SU-DHL-6 (cell line): ENCODE measurements around the gene OR5AC2.

Source experiments
- EZH2phosphoT487 ChIP-seq: fragments of 200-600 bp; sonication (generic), shearing (Covaris generic); conservative IDR thresholded peaks from 2 replicates; pipeline ENCODE4 v1.6.1; 2018; ENCODE audit warnings: mild to moderate bottlenecking, antibody characterized with exemption, low read length, moderate library complexity, mixed read lengths
- TF ChIP-seq, protein P1 (sequence below): fragments of 200-600 bp; sonication (generic); IDR thresholded peaks from one replicate; pipeline ENCODE4 v1.5.1; 2017; ENCODE audit warnings: antibody characterized with exemption, mild to moderate bottlenecking, low read length, moderate library complexity; ENCODE audit not compliant: insufficient read depth, poor library complexity, severe bottlenecking

DNA sequence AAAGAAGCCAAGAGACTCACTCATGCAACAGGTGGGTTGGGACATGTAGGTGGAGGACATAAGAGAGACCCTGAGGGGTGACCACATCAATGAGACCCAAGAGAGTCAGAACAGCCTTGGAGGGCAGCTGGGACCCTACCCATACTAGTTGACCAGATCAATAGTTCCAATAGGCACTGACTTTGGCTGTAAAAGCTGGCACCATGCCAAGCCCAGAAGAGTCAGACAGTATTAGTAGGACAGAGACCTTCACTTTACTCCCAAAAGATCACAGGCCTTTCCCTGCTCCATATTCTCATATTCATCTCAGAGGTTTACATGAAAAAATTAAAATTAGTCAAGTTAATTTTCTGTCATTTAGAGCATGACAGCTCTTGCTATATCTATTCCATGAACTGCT lies 30.9 kb upstream of the OR5AC2 start:
- no peak for TF ChIP-seq EZH2phosphoT487
- TF ChIP-seq, protein P1, sequence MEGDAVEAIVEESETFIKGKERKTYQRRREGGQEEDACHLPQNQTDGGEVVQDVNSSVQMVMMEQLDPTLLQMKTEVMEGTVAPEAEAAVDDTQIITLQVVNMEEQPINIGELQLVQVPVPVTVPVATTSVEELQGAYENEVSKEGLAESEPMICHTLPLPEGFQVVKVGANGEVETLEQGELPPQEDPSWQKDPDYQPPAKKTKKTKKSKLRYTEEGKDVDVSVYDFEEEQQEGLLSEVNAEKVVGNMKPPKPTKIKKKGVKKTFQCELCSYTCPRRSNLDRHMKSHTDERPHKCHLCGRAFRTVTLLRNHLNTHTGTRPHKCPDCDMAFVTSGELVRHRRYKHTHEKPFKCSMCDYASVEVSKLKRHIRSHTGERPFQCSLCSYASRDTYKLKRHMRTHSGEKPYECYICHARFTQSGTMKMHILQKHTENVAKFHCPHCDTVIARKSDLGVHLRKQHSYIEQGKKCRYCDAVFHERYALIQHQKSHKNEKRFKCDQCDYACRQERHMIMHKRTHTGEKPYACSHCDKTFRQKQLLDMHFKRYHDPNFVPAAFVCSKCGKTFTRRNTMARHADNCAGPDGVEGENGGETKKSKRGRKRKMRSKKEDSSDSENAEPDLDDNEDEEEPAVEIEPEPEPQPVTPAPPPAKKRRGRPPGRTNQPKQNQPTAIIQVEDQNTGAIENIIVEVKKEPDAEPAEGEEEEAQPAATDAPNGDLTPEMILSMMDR = no peak
